GM12878 (cell line): ENCODE measurements around the gene ADGRD1. TPM values are rescaled to one million over a fixed set of nuclear protein-coding genes. Genes with fewer than 3 reads are reported as not detected.

Experiments used
- CREB1 ChIP-seq: IDR thresholded peaks from 2 replicates; pipeline ENCODE4 v1.6.1; 2012; ENCODE audit warnings: low read depth, mild to moderate bottlenecking, inconsistent platforms
- CUX1 ChIP-seq: IDR thresholded peaks from 2 replicates; pipeline ENCODE4 v1.6.1; 2012; ENCODE audit warnings: improper control_type of control experiment, low read depth, low read length; ENCODE audit not compliant: insufficient replicate concordance
- EP300 ChIP-seq, 2 experiments: fragments of 150-350 bp in 1 of 2; IDR thresholded peaks; 2 replicates each; pipeline ENCODE4 v1.6.1; 2011 to 2012; ENCODE audit warnings: low read depth in 2 of 2, low read length in 2 of 2, borderline replicate concordance in 1 of 2, improper control_type of control experiment in 1 of 2, inconsistent platforms in 1 of 2; ENCODE audit not compliant: control insufficient read depth in 1 of 2
- PRDM15 ChIP-seq: fragments of 450-650 bp; formaldehyde crosslinking; IDR thresholded peaks from 2 replicates; pipeline ENCODE4 v1.4.0; 2020; ENCODE audit warnings: mild to moderate bottlenecking, moderate library complexity
- RELA ChIP-seq: fragments of 450-650 bp; IDR thresholded peaks from 2 replicates; pipeline ENCODE4 v1.8.0; 2014; ENCODE audit warnings: borderline replicate concordance; ENCODE audit not compliant: partially characterized antibody
- SIN3A ChIP-seq: IDR thresholded peaks from 2 replicates; pipeline ENCODE4 v1.6.1; 2012; ENCODE audit warnings: low read depth, low read length, improper control_type of control experiment
- SMARCA5 ChIP-seq: fragments of 450-650 bp; IDR thresholded peaks from 2 replicates; pipeline ENCODE4 v1.6.1; 2017; ENCODE audit warnings: mild to moderate bottlenecking
- SREBF1 ChIP-seq: IDR thresholded peaks from 2 replicates; pipeline ENCODE4 v1.6.1; 2012; ENCODE audit warnings: mild to moderate bottlenecking, low read length
- ZBTB40 ChIP-seq: fragments of 450-650 bp; IDR thresholded peaks from 2 replicates; pipeline ENCODE4 v1.6.1; 2016; ENCODE audit warnings: mild to moderate bottlenecking, moderate library complexity, borderline replicate concordance
- polyA plus RNA-seq, 11 experiments: library from polyadenylated mRNA; depleted of rRNA in 4 of 11; unstranded in 6 of 11; stranded (reverse) in 5 of 11; fragments of >200 nt; fragmentation: Nextera tagmentation in 4 of 11; fragmentation: Illumina TruSeq in 1 of 11; extraction: Ambion mirVana in 4 of 11; extraction: Trizol in 1 of 11; gene quantifications; 1 replicate in 1 of 11; 2 replicates in 10 of 11; pipeline versions ENCODE4 v1.2.1 to v1.2.3, GENCODE V29; 2011 to 2016; ENCODE audit warnings: inconsistent platforms in 2 of 11, missing spikeins in 2 of 11, low read depth in 1 of 11
- total RNA-seq, 4 experiments: library from RNA; depleted of rRNA in 3 of 4; stranded (reverse); fragments of >200 nt in 3 of 4; fragmentation: Illumina TruSeq in 1 of 4; extraction: Trizol in 1 of 4; gene quantifications; 2 replicates each; pipeline versions ENCODE4 v1.2.1 to v1.2.3, GENCODE V29; 2013 to 2021
- TF ChIP-seq, protein P1 (sequence below): fragments of 150-350 bp; IDR thresholded peaks from 2 replicates; pipeline ENCODE4 v1.6.1; 2016; ENCODE audit warnings: low read depth, low read length

ADGRD1 gene
- total and polyA plus RNA-seq, 10 of the 15 experiments (the other 5 are each of a cell fraction or from before 2014, with no cell fraction given), result 0.15 to 12.7 (median 1.2) TPM

DNA sequence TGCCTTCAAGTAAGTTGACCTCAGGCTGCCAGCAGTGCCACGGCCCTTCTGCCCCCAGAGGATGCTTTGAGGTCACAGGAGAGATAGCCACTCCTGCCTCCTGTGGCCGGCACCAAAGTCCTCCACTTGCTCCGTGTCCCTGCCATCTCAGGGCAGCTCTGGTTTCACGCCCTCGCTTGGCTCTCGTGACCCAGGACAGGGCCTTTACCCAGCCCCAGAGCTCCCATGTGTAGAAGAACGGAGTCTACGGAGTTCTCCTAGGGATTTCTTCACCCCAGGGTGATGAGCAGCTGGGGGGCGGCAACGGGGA is 178.1 kb downstream of the ADGRD1 start (continued):
- TF ChIP-seq CUX1 (no peak), SIN3A (no peak), RELA (no peak), PRDM15 (CRISPR knock-in tag) (no peak), SMARCA5 (no peak), CREB1 (no peak), ZBTB40 (no peak), EP300 (IDR thresholded peaks at IDR 0.05; ENCODE audit: borderline replicate concordance in 1 of 2, control insufficient read depth in 1 of 2, low read depth in 2 of 2, low read length in 2 of 2) (no peak), SREBF1 (no peak)
- TF ChIP-seq, protein P1, sequence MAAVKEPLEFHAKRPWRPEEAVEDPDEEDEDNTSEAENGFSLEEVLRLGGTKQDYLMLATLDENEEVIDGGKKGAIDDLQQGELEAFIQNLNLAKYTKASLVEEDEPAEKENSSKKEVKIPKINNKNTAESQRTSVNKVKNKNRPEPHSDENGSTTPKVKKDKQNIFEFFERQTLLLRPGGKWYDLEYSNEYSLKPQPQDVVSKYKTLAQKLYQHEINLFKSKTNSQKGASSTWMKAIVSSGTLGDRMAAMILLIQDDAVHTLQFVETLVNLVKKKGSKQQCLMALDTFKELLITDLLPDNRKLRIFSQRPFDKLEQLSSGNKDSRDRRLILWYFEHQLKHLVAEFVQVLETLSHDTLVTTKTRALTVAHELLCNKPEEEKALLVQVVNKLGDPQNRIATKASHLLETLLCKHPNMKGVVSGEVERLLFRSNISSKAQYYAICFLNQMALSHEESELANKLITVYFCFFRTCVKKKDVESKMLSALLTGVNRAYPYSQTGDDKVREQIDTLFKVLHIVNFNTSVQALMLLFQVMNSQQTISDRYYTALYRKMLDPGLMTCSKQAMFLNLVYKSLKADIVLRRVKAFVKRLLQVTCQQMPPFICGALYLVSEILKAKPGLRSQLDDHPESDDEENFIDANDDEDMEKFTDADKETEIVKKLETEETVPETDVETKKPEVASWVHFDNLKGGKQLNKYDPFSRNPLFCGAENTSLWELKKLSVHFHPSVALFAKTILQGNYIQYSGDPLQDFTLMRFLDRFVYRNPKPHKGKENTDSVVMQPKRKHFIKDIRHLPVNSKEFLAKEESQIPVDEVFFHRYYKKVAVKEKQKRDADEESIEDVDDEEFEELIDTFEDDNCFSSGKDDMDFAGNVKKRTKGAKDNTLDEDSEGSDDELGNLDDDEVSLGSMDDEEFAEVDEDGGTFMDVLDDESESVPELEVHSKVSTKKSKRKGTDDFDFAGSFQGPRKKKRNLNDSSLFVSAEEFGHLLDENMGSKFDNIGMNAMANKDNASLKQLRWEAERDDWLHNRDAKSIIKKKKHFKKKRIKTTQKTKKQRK, result no peak
